Uterus (tissue), 2 donors: ENCODE measurements around the gene SP110.

Experiments
- POLR2A ChIP-seq, 2 donors: fragments of 450-650 bp; IDR thresholded peaks; one replicate each; pipeline ENCODE4 v1.6.1; 2016; ENCODE audit warnings: antibody characterized with exemption in 2 of 2, mild to moderate bottlenecking in 1 of 2, moderate library complexity in 1 of 2
- TF ChIP-seq, protein P1 (sequence below), 4 experiments: fragments of 200-600 bp in 2 of 4; fragments of 450-650 bp in 2 of 4; sonication (generic) in 2 of 4; IDR thresholded peaks; one replicate each; pipeline ENCODE4 v1.5.1; 2016 to 2019; ENCODE audit warnings: antibody characterized with exemption in 4 of 4, mild to moderate bottlenecking in 2 of 4, moderate library complexity in 1 of 4

- TF ChIP-seq, protein P1, sequence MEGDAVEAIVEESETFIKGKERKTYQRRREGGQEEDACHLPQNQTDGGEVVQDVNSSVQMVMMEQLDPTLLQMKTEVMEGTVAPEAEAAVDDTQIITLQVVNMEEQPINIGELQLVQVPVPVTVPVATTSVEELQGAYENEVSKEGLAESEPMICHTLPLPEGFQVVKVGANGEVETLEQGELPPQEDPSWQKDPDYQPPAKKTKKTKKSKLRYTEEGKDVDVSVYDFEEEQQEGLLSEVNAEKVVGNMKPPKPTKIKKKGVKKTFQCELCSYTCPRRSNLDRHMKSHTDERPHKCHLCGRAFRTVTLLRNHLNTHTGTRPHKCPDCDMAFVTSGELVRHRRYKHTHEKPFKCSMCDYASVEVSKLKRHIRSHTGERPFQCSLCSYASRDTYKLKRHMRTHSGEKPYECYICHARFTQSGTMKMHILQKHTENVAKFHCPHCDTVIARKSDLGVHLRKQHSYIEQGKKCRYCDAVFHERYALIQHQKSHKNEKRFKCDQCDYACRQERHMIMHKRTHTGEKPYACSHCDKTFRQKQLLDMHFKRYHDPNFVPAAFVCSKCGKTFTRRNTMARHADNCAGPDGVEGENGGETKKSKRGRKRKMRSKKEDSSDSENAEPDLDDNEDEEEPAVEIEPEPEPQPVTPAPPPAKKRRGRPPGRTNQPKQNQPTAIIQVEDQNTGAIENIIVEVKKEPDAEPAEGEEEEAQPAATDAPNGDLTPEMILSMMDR (IDR thresholded peaks at IDR 0.05): no peak
- no peak for TF ChIP-seq POLR2A (IDR thresholded peaks at IDR 0.05)
These were observed 48.9 kb upstream of the SP110 start for GRCh38 chr2:230268606-230269243.
